Adrenal gland (tissue), 5 donors: Measurements from ENCODE around the gene BPIFA3.

Experiments used
- POLR2A ChIP-seq, 2 donors: fragments of 450-650 bp; IDR thresholded peaks; one replicate each; pipeline ENCODE4 v1.6.1; 2017; ENCODE audit warnings: antibody characterized with exemption in 2 of 2, mild to moderate bottlenecking in 2 of 2, moderate library complexity in 1 of 2
- TF ChIP-seq, protein P1 (sequence below), 6 experiments: fragments of 450-650 bp in 4 of 6; fragments of 200-600 bp in 2 of 6; sonication (generic) in 1 of 6; IDR thresholded peaks; 1 replicate in 5 of 6; 2 replicates in 1 of 6; pipeline versions ENCODE4 v1.5.1 to v1.8.0; 2016 to 2021; ENCODE audit warnings: antibody characterized with exemption in 6 of 6, mild to moderate bottlenecking in 2 of 6, moderate library complexity in 1 of 6
- donor health status: DM: no; HTN: no; CAD: no.

DNA sequence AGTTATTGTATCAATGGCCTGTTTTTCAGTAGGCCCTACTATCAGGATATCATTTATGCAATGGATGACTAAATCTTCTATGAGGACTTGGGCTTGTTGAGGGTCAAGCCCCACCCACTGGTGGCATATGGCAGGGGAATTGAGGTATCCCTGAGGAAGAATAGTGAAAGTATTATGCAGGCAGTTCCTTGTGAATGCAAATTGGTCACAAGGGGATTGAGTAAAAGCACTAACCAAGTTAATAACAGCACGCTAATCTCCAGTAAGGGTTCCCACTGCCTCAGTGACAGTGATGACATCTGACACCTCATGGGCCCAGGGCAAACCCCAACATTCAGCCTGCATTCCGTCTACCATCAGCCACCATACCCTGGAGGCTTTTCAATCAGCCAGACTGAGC lies 33.5 kb downstream of the BPIFA3 start:
- TF ChIP-seq, protein P1, sequence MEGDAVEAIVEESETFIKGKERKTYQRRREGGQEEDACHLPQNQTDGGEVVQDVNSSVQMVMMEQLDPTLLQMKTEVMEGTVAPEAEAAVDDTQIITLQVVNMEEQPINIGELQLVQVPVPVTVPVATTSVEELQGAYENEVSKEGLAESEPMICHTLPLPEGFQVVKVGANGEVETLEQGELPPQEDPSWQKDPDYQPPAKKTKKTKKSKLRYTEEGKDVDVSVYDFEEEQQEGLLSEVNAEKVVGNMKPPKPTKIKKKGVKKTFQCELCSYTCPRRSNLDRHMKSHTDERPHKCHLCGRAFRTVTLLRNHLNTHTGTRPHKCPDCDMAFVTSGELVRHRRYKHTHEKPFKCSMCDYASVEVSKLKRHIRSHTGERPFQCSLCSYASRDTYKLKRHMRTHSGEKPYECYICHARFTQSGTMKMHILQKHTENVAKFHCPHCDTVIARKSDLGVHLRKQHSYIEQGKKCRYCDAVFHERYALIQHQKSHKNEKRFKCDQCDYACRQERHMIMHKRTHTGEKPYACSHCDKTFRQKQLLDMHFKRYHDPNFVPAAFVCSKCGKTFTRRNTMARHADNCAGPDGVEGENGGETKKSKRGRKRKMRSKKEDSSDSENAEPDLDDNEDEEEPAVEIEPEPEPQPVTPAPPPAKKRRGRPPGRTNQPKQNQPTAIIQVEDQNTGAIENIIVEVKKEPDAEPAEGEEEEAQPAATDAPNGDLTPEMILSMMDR (IDR thresholded peaks at IDR 0.05), result no peak
- TF ChIP-seq POLR2A (IDR thresholded peaks at IDR 0.05), result no peak
